Measurements from ENCODE around the gene DCX. TPM values are rescaled to one million over a fixed set of nuclear protein-coding genes. Genes with fewer than 3 reads are reported as not detected.

Gene DCX
- total and polyA plus RNA-seq, 2 of the 13 experiments (the other 11 are each of a cell fraction or from before 2014, with no cell fraction given), result not detected

DNA sequence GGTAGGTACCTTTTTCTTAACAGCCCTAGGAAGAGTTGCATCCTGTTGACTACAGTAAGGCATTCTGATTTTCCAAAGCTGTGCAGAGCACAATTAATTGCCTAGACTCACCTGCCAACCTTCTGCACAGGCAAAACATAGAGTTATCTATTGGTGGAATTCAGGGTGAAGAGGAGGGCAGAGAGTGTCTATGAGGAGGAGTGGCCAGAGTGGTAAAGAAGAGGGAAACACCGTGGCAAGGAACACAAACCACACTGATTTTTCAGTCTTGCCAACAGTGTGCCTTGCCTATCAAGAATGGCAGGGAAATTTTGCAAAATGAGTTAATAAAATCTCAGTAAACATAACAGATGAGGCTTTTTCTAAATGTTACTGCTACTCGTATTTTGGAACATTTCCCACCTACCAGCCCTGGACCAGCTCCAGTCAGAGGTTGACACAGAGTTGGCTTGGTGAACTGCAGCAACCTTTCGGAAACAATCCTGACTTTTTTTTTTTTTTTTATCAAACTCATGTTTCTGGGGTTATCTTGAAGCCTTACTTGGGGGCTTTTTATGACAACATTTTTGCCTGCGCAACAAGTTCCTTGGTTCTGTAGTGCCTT lies 73.8 kb downstream of the DCX start (continued):
- no peak for TF ChIP-seq NPAS2 (CRISPR knock-in tag; IDR thresholded peaks at IDR 0.05; ENCODE audit: borderline replicate concordance)
- TF ChIP-seq ZNF333 (CRISPR knock-in tag; IDR thresholded peaks at IDR 0.05; ENCODE audit: borderline replicate concordance), result no peak
- TF ChIP-seq ZNF3 (CRISPR knock-in tag; IDR thresholded peaks at IDR 0.05), result no peak
- TF ChIP-seq CBFB (CRISPR knock-in tag; IDR thresholded peaks at IDR 0.05), result no peak
- no peak for TF ChIP-seq SALL2 (CRISPR knock-in tag; IDR thresholded peaks at IDR 0.05)
- TF ChIP-seq, protein P1, sequence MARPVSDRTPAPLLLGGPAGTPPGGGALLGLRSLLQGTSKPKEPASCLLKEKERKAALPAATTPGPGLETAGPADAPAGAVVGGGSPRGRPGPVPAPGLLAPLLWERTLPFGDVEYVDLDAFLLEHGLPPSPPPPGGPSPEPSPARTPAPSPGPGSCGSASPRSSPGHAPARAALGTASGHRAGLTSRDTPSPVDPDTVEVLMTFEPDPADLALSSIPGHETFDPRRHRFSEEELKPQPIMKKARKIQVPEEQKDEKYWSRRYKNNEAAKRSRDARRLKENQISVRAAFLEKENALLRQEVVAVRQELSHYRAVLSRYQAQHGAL (CRISPR knock-in tag; IDR thresholded peaks at IDR 0.05; ENCODE audit: not compliant biosample characterization), result no peak
- no peak for TF ChIP-seq EZH2 (conservative IDR thresholded peaks at IDR 0.05; ENCODE audit: low read depth, low read length)
- TF ChIP-seq, protein P2, sequence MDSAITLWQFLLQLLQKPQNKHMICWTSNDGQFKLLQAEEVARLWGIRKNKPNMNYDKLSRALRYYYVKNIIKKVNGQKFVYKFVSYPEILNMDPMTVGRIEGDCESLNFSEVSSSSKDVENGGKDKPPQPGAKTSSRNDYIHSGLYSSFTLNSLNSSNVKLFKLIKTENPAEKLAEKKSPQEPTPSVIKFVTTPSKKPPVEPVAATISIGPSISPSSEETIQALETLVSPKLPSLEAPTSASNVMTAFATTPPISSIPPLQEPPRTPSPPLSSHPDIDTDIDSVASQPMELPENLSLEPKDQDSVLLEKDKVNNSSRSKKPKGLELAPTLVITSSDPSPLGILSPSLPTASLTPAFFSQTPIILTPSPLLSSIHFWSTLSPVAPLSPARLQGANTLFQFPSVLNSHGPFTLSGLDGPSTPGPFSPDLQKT (CRISPR knock-in tag; IDR thresholded peaks at IDR 0.05; ENCODE audit: borderline replicate concordance), result no peak

DNA sequence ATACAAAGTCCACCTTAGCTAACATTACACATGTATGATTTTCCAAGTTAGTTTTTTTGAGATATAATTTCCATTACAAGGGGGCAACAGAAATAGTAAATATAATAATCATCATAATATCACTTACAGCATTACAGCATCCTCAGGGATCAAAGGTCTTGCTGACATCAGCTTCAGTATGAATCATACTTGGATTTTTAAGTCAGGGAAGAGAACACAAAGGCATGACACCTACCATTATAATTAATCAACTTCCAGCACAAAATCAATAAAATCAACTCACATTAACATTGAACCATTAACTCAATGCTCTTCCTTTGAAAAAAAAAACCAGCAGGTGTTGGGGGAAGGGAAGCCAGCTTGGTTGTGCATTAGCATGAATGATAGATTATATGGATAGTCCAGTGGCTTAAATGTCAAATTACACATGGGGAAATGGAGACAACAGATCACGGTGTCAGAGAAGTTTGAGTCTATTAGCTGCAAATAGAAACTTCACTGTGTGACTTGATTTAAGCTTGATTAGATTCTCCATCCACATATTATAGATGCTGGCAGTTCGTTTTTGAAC lies 74.8 kb downstream of the DCX start:
- POLR2A ChIA-PET, result no interaction called here
- Histone ChIP-seq H3K4me2 (ENCODE audit: low read depth, low read length) (no peak overlapping the region), H4K20me1 (ENCODE audit: insufficient read depth, low read length) (no peaks in the 10 kb centered on the region), H3K79me2 (ENCODE audit: insufficient read depth, low read length) (no peaks in the 10 kb centered on the region), H3K27ac (ENCODE audit: extremely low read length, insufficient read depth, low read length) (no peak overlapping the region), H2AFZ (ENCODE audit: low read length) (no peak overlapping the region), H3K4me1 (ENCODE audit: insufficient read depth, low read length) (no peaks in the 10 kb centered on the region), H3K36me3 (replicated peaks in 1 of 2; ENCODE audit: control insufficient read depth in 1 of 2, insufficient read depth in 2 of 2, low read length in 2 of 2) (no peaks in the 10 kb centered on the region), H3K9ac (ENCODE audit: insufficient read depth, low read depth, low read length) (no peak overlapping the region), H3K9me3 (ENCODE audit: low read length) (no peaks in the 10 kb centered on the region), H3K27me3 (ENCODE audit: control insufficient read depth in 1 of 2, insufficient read depth in 2 of 2, low read length in 2 of 2) (no peaks in the 10 kb centered on the region), H3K4me3 (replicated peaks in 1 of 3; ENCODE audit: insufficient read depth in 1 of 3, low read depth in 2 of 3, low read length in 3 of 3) (no peak overlapping the region)
- FAIRE-seq (no peak), DNase-seq (ENCODE audit: low spot score) (no peak), ATAC-seq (no peak)
- in situ Hi-C loops (cut with HindIII; ENCODE audit: extremely low pct_ligation_motif_present, low pct_unique_long_range_greater_than_20kb) (no loop called here), intact Hi-C loops (cut with micrococcal nuclease; ENCODE audit: unreplicated experiment) (no loop called here)
- WGBS (ENCODE audit: low lambda C conversion rate), result 0% methylated on average over 2 of the region's 2 CpGs
- no TSS peak for BruUV-seq (replicated peaks)
- CTCF ChIA-PET (ENCODE audit: low intra/inter-chr PET ratio, low total read pairs), result no interaction called here
- no peak for TF ChIP-seq MXD4 (CRISPR knock-in tag; IDR thresholded peaks at IDR 0.05)
- TF ChIP-seq MTF2 (CRISPR knock-in tag; IDR thresholded peaks at IDR 0.05; ENCODE audit: borderline replicate concordance), result no peak
- TF ChIP-seq, protein P3, sequence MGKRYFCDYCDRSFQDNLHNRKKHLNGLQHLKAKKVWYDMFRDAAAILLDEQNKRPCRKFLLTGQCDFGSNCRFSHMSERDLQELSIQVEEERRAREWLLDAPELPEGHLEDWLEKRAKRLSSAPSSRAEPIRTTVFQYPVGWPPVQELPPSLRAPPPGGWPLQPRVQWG (CRISPR knock-in tag; IDR thresholded peaks at IDR 0.05; ENCODE audit: borderline replicate concordance, low read depth), result no peak
- TF ChIP-seq, protein P4, sequence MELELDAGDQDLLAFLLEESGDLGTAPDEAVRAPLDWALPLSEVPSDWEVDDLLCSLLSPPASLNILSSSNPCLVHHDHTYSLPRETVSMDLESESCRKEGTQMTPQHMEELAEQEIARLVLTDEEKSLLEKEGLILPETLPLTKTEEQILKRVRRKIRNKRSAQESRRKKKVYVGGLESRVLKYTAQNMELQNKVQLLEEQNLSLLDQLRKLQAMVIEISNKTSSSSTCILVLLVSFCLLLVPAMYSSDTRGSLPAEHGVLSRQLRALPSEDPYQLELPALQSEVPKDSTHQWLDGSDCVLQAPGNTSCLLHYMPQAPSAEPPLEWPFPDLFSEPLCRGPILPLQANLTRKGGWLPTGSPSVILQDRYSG (CRISPR knock-in tag; IDR thresholded peaks at IDR 0.05), result no peak
- no peak for TF ChIP-seq KLF12 (CRISPR knock-in tag; IDR thresholded peaks at IDR 0.05; ENCODE audit: borderline replicate concordance)
- no peak for TF ChIP-seq WIZ (CRISPR knock-in tag; IDR thresholded peaks at IDR 0.05)
- no peak for TF ChIP-seq SMYD3 (CRISPR knock-in tag; IDR thresholded peaks at IDR 0.05)
- TF ChIP-seq PAF1 (CRISPR knock-in tag; IDR thresholded peaks at IDR 0.05), result no peak
- TF ChIP-seq ZNF878 (CRISPR knock-in tag; IDR thresholded peaks at IDR 0.05), result no peak
- TF ChIP-seq POLR2G (IDR thresholded peaks at IDR 0.05; ENCODE audit: low read depth, low read length), result no peak
- TF ChIP-seq FOSL1 (CRISPR knock-in tag; IDR thresholded peaks at IDR 0.05; ENCODE audit: borderline replicate concordance), result no peak
- no peak for TF ChIP-seq ZNF264 (CRISPR knock-in tag; IDR thresholded peaks at IDR 0.05)
- TF ChIP-seq RFXANK (CRISPR knock-in tag; IDR thresholded peaks at IDR 0.05), result no peak

All from HepG2 (cell line).